ENCODE data around the gene GPRC5B. TPM values are rescaled to one million over a fixed set of nuclear protein-coding genes. Genes with fewer than 3 reads are reported as not detected.

GPRC5B gene
- total RNA-seq, 4 donors from 2014 or later, result 3.5 to 22.9 (median 6.6) TPM

GRCh38 chr16:19817122-19817521 lies 67.5 kb downstream of the GPRC5B start:
- no peaks in the 10 kb centered on the region for H3K4me1 ChIP-seq
- DNase-seq, result no peak
- no peak for TF ChIP-seq POLR2A (IDR thresholded peaks at IDR 0.05)
- TF ChIP-seq, protein P1, sequence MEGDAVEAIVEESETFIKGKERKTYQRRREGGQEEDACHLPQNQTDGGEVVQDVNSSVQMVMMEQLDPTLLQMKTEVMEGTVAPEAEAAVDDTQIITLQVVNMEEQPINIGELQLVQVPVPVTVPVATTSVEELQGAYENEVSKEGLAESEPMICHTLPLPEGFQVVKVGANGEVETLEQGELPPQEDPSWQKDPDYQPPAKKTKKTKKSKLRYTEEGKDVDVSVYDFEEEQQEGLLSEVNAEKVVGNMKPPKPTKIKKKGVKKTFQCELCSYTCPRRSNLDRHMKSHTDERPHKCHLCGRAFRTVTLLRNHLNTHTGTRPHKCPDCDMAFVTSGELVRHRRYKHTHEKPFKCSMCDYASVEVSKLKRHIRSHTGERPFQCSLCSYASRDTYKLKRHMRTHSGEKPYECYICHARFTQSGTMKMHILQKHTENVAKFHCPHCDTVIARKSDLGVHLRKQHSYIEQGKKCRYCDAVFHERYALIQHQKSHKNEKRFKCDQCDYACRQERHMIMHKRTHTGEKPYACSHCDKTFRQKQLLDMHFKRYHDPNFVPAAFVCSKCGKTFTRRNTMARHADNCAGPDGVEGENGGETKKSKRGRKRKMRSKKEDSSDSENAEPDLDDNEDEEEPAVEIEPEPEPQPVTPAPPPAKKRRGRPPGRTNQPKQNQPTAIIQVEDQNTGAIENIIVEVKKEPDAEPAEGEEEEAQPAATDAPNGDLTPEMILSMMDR (IDR thresholded peaks at IDR 0.05), result no peak
- no peaks in the 10 kb centered on the region for H3K36me3 ChIP-seq
- no peak overlapping the region for H3K27ac ChIP-seq
- no peak overlapping the region for H3K4me3 ChIP-seq
- H3K9me3 ChIP-seq, result no peaks in the 10 kb centered on the region
- no peaks in the 10 kb centered on the region for H3K27me3 ChIP-seq

- no peak for DNase-seq
- no peaks in the 10 kb centered on the region for H3K27me3 ChIP-seq
- H3K4me1 ChIP-seq, result no peaks in the 10 kb centered on the region
- no peak overlapping the region for H3K4me3 ChIP-seq
- no peak for TF ChIP-seq POLR2A (IDR thresholded peaks at IDR 0.05)
- TF ChIP-seq, protein P1 (IDR thresholded peaks at IDR 0.05), result no peak
- H3K27ac ChIP-seq, result no peak overlapping the region
- no peaks in the 10 kb centered on the region for H3K9me3 ChIP-seq
- H3K36me3 ChIP-seq, result no peaks in the 10 kb centered on the region
These were observed 69.2 kb downstream of the GPRC5B start for GRCh38 chr16:19815418-19815817.

- TF ChIP-seq POLR2A (IDR thresholded peaks at IDR 0.05), result no peak
- TF ChIP-seq, protein P1 (IDR thresholded peaks at IDR 0.05), result no peak
- no peaks in the 10 kb centered on the region for H3K9me3 ChIP-seq
- no peak overlapping the region for H3K27ac ChIP-seq
- H3K4me1 ChIP-seq, result peaks cover 0 to 5% (median under 1%) of the 10 kb centered on the region in 4 donors
- H3K36me3 ChIP-seq, result no peaks in the 10 kb centered on the region
- H3K27me3 ChIP-seq, result no peaks in the 10 kb centered on the region
- no peak for DNase-seq
- no peak overlapping the region for H3K4me3 ChIP-seq
These were observed 71.7 kb downstream of the GPRC5B start for GRCh38 chr16:19812986-19813385.

DNA sequence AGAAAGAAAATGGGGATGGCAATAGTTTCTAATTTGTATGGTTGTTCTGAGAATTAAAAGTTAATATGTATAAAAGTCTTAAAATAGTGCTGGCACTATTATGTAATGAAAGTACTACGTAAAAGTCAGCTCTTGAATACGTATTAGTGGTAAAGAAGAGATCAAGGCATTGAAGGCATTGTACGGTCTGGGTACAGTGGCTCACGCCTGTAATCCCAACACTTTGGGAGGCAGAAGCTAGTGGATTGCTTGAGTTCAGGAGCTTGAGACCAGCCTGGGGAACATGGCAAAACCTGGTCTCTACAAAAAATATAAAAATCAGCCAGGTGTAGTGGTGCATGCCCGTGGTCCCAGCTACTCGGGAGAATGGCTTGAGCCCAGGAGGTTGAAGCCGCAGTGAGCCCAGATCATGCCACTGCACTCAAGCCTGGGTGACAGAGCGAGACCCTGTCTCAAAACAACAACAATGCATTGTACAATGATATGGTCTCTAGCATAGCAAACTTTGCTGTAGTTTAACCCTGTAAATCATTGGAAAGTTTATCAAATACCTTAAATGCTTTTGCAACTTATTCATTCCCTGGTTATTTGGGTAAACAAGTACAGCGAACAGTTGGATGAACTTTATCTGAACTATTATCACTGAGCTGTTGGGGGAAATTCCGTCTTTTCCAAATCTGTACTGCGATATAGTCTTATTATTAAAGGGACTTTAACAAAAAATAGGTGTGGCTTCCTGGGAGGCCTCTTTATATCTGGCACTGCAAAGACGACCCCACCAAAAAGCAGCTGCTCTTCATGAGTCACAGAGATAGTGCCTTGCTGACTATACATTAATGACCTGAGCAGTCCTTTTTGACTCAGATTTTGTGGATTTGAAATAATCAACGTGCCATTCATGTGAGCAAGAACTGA lies 73.6 kb downstream of the GPRC5B start:
- H3K4me1 ChIP-seq, result peaks cover 0 to 9% (median 1%) of the 10 kb centered on the region in 4 donors
- TF ChIP-seq, protein P1 (IDR thresholded peaks at IDR 0.05), result no peak
- no peak for TF ChIP-seq POLR2A (IDR thresholded peaks at IDR 0.05)
- H3K4me3 ChIP-seq, result no peak overlapping the region
- H3K9me3 ChIP-seq, result no peaks in the 10 kb centered on the region
- no peak overlapping the region for H3K27ac ChIP-seq
- no peaks in the 10 kb centered on the region for H3K36me3 ChIP-seq
- DNase-seq, result no peak
- no peaks in the 10 kb centered on the region for H3K27me3 ChIP-seq

DNA sequence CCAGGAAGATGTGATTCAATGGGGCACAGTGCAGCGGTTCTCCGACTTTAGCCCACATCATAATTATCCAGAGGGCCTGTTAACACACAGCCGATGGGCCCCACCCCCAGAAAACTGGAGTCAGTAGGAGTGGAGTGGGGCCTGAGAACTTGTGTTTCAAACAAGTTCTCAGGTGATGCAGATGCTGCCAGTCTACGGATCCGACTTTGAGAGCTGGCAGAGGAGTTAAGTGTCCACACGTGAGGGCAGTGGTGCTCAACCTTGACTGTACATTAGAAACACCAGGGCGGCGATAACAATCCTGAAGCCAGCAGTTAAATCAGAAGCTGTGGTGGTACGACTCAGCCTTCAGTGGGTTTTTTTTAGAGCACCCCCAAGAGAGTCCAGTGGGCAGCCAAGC lies 75.0 kb downstream of the GPRC5B start:
- Histone ChIP-seq H3K4me1 (peaks cover 0 to 9% (median 1%) of the 10 kb centered on the region in 4 donors), H3K27me3 (no peaks in the 10 kb centered on the region), H3K36me3 (no peaks in the 10 kb centered on the region), H3K9me3 (peaks cover 0 to 7% (median 3%) of the 10 kb centered on the region in 4 donors), H3K4me3 (no peak overlapping the region), H3K27ac (no peak overlapping the region)
- TF ChIP-seq POLR2A (IDR thresholded peaks at IDR 0.05), result no peak
- TF ChIP-seq, protein P1 (IDR thresholded peaks at IDR 0.05), result no peak
- no peak for DNase-seq
